ENCODE measurements around the gene PLCG2. TPM values are rescaled to one million over a fixed set of nuclear protein-coding genes. Genes with fewer than 3 reads are reported as not detected.

PLCG2 gene
- total RNA-seq, 1 donor from 2014 or later, result 47.6 TPM

- DNase-seq, result no peak
- H3K9me3 ChIP-seq, result no peaks in the 10 kb centered on the region
Measured at GRCh38 chr16:81786868-81787267, 7.8 kb downstream of the PLCG2 start.

GRCh38 chr16:81787659-81788058 lies 8.6 kb downstream of the PLCG2 start:
- Histone ChIP-seq H3K4me1 (peaks cover 13% of the 10 kb centered on the region), H3K27ac (no peak overlapping the region), H3K27me3 (no peaks in the 10 kb centered on the region), H3K9me3 (no peaks in the 10 kb centered on the region), H3K4me3 (no peak overlapping the region), H3K36me3 (peaks cover 4% of the 10 kb centered on the region)
- intact Hi-C loops (cut with DNase I), result loop anchor here (10.0 kb wide), 1 partner anchor 87 kb away; no protein-coding TSS in a partner anchor
- no peak for DNase-seq
- TF ChIP-seq, protein P1, sequence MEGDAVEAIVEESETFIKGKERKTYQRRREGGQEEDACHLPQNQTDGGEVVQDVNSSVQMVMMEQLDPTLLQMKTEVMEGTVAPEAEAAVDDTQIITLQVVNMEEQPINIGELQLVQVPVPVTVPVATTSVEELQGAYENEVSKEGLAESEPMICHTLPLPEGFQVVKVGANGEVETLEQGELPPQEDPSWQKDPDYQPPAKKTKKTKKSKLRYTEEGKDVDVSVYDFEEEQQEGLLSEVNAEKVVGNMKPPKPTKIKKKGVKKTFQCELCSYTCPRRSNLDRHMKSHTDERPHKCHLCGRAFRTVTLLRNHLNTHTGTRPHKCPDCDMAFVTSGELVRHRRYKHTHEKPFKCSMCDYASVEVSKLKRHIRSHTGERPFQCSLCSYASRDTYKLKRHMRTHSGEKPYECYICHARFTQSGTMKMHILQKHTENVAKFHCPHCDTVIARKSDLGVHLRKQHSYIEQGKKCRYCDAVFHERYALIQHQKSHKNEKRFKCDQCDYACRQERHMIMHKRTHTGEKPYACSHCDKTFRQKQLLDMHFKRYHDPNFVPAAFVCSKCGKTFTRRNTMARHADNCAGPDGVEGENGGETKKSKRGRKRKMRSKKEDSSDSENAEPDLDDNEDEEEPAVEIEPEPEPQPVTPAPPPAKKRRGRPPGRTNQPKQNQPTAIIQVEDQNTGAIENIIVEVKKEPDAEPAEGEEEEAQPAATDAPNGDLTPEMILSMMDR (IDR thresholded peaks at IDR 0.05), result no peak
- no peak for ATAC-seq

More at GRCh38 chr16:81786868-81787267, 7.8 kb downstream of the PLCG2 start:
- no peak overlapping the region for H3K4me3 ChIP-seq
- no peak for ATAC-seq
- H3K27ac ChIP-seq, result no peak overlapping the region
- no peaks in the 10 kb centered on the region for H3K27me3 ChIP-seq
- intact Hi-C loops (cut with DNase I), result loop anchor here (10.0 kb wide), 1 partner anchor 88 kb away; no protein-coding TSS in a partner anchor
- TF ChIP-seq, protein P1 (IDR thresholded peaks at IDR 0.05), result no peak
- peaks cover 4% of the 10 kb centered on the region for H3K36me3 ChIP-seq
- peaks cover 13% of the 10 kb centered on the region for H3K4me1 ChIP-seq

DNA sequence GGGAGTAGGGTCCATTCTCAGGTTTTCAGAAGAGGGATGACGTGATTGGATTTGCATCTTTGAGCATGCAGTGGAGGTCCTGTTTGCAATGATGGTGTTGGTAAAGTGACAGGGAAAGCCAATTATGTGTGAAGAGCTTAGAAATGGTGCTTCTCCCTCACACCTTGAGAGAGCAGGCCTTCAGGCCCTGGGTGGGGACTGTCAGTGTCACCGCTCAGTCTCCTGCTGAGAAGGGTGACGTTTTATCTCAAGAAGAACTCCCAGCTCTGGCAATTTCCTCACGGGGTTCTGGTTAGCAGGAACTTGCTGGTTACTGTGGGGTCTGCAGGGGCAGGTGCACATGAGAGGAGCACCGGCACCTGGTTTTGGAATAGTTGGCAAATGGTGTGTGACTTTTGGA lies 11.2 kb downstream of the PLCG2 start:
- H3K4me3 ChIP-seq, result no peak overlapping the region
- peaks cover 4% of the 10 kb centered on the region for H3K36me3 ChIP-seq
- intact Hi-C loops (cut with DNase I), result no loop called here
- TF ChIP-seq, protein P1 (IDR thresholded peaks at IDR 0.05), result no peak
- DNase-seq (no peak), ATAC-seq (no peak)
- H3K4me1 ChIP-seq, result no peaks in the 10 kb centered on the region
- no peak overlapping the region for H3K27ac ChIP-seq
- no peaks in the 10 kb centered on the region for H3K27me3 ChIP-seq
- no peaks in the 10 kb centered on the region for H3K9me3 ChIP-seq

- Histone ChIP-seq H3K9me3 (no peaks in the 10 kb centered on the region), H3K27ac (no peak overlapping the region), H3K36me3 (peaks cover 4% of the 10 kb centered on the region), H3K4me3 (no peak overlapping the region), H3K4me1 (no peaks in the 10 kb centered on the region), H3K27me3 (no peaks in the 10 kb centered on the region)
- TF ChIP-seq, protein P1 (IDR thresholded peaks at IDR 0.05), result no peak
- intact Hi-C loops (cut with DNase I), result no loop called here
- ATAC-seq, result no peak
- no peak for DNase-seq
Measured at GRCh38 chr16:81790830-81791435, 11.8 kb downstream of the PLCG2 start.

GRCh38 chr16:81792828-81793227 lies 13.7 kb downstream of the PLCG2 start:
- H3K4me3 ChIP-seq, result no peak overlapping the region
- TF ChIP-seq, protein P1 (IDR thresholded peaks at IDR 0.05), result no peak
- no peak for ATAC-seq
- no peak for DNase-seq
- peaks cover 4% of the 10 kb centered on the region for H3K4me1 ChIP-seq
- H3K27me3 ChIP-seq, result no peaks in the 10 kb centered on the region
- intact Hi-C loops (cut with DNase I), result no loop called here
- no peak overlapping the region for H3K27ac ChIP-seq
- no peaks in the 10 kb centered on the region for H3K36me3 ChIP-seq
- H3K9me3 ChIP-seq, result no peaks in the 10 kb centered on the region

Measured in upper lobe of right lung (tissue), 1 donor.